GM21737 (cell line): ENCODE data around the gene KSR2.
"Not testable (repeated sequence)": the region's sequence is repeated elsewhere in the genome, so short reads cannot be mapped to it uniquely, and the experiment has no call there.

Experiments
- ATAC-seq: cut with Tn5 transposase; IDR thresholded peaks from one replicate; pipeline ENCODE4 v1.9.1; 2021; ENCODE audit warnings: mild to moderate bottlenecking, moderate library complexity; ENCODE audit not compliant: unreplicated experiment

The KSR2 gene

DNA sequence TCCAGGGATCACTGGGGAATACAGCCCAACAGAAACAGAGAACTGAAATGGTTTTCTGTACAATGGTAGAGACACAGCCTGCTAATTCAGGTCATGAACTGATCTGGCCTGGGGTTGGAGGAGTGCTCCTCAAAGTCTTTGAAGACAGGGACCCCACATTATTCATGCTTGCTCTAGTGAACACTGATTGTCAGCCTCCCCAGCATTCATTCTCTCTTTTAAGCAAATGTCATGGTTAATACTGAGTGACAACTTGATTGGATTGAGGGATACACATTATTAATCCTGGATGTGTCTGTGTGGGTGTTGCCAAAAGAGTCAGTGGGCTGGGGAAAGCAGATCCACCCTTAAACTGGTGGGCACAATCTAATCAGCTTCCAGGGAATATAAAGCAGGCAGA, 319.0 kb downstream of the KSR2 start:
- ATAC-seq: no peak

GRCh38 chr12:117646520-117646919, 322.3 kb downstream of the KSR2 start:
- ATAC-seq: no peak

DNA sequence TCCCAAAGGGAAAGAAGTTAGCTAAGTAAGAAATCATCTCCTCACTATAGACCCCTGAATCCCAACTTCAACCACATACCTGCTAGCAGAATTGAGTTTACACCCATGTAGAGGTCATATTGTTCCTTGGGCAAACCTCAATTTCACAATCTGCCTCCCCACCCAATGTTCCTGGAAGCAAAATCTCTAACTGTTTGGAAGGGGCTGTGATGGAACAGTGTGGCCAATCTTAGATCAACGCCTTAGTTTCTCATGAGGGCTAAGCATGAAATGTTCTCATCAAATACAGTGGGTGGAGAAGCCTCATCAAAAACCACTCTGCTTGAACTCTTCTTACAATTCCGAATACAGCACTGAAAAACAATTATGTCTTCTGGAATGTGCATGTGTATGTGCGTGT, 323.3 kb downstream of the KSR2 start:
- ATAC-seq: no peak

DNA sequence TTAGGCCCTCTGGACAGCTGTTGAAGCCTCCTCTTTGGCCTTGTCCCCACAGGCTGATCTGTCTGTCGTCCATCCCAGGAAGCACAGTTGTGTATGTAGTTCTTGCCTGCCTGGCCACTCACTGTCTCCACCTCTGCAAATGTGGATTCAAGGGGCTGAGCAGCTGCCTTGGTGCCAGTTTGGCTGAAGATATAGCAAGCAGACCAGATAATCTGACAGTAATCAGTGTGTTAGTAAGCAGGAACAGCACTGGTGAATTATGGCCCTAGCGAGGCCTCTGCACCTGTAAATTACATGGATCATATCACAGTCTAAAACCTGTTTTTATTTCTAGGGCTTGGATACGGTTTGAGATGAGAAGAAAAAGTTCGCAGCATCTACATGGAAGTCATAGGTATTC, 324.8 kb downstream of the KSR2 start:
- no peak for ATAC-seq

- ATAC-seq: no peak
These were observed 326.9 kb downstream of the KSR2 start for GRCh38 chr12:117641885-117642284.

DNA sequence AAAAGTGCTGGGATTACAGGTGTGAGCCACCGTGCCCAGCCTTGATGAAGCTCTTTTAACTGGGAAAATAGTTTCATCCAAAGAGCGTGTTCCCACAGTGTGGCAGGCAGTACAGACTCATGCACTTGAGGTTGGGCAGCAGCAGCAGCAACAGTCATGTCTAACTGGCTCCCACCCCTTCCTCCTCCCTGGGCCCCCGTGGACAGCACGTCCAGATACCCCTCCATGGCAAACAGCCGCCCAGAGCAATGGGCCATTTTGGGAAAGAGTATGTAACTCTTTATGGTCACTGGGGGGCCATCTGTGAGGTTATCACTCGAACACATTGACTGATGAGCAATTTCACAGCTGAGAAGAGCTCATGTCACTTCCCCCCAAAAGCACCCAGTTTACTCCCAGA, 328.3 kb downstream of the KSR2 start:
- no peak for ATAC-seq

GRCh38 chr12:117629454-117629853, 339.3 kb downstream of the KSR2 start:
- ATAC-seq: no peak

- not testable (repeated sequence) for ATAC-seq
These were observed 340.1 kb downstream of the KSR2 start for GRCh38 chr12:117628711-117629110.

DNA sequence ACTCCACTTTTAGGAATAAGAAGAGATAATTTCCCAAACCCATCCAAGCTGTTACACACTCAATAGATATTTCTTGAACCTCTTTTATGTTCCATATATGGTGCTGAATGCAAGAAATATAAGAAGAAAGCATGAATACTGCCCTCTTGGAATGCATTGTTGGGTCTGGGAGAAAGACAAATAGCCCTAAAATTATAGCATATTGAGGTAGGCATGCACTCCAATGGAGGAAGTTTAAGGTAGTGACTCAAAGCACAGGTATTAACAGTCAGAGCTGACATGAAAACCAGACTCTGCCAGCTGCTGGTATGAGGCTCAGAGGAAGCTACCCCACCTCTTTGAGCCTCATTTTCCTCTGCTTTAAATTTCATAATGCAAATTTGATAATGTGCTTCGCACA, 346.0 kb downstream of the KSR2 start:
- no peak for ATAC-seq

DNA sequence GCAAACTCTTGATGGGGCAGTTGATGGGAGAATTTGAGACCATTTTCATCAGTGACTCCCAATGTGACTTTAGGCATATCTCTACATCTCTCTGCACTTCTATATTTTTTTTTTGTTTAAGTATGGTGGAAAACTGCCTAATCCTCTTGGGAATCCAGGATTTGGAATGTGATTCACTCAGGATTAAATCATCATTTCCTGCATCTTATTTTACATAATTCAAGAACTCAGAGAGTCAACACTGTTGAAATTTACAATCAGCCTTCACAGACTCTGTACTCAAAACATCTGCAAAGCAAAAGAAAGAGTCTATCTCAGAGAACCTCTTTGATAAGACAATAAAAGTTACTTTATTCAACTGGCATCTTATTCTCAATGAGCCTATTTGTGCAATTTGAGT, 346.7 kb downstream of the KSR2 start:
- no peak for ATAC-seq

GRCh38 chr12:117607778-117608177, 361.0 kb downstream of the KSR2 start:
- ATAC-seq: no peak

GRCh38 chr12:117606945-117607344, 361.8 kb downstream of the KSR2 start:
- ATAC-seq: no peak

- no peak for ATAC-seq
These were observed 362.8 kb downstream of the KSR2 start for GRCh38 chr12:117606024-117606423.

DNA sequence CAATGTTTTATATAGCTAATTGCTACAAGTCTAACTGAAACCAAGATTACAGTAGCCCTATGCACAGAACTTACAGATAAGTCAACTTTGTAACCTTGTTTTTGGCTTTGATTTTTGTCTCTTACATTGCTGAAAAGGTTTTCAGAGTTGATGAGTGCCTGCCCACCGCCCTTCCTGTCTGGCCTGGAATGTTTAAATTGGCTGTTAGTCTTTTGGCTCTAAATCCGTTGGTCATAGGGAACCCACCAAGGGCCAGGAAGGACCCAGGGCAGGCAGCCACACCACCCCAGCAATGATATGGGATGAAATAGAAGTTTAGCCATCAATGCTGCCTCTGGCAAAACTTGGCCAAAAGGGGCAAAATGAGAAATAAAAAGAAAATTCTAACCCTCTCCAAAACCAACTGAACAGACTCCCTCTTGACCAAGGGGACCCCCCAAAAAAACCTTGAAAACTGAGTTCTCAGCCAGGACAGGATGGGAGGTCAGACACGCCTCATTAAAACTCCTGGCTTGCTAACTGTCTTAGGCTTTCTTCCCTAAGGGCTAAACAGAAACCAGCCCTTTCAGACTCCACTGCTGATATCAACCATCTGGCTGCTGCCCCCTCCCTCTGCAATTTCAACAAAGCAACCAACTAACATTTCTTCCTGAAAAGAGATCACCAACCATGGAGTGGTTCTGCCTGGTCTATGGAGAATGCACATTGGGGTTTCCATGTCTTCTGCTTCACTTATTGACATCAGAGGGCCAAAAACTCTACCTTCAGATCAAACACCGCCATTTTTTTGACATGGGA, 365.3 kb downstream of the KSR2 start:
- no peak for ATAC-seq

DNA sequence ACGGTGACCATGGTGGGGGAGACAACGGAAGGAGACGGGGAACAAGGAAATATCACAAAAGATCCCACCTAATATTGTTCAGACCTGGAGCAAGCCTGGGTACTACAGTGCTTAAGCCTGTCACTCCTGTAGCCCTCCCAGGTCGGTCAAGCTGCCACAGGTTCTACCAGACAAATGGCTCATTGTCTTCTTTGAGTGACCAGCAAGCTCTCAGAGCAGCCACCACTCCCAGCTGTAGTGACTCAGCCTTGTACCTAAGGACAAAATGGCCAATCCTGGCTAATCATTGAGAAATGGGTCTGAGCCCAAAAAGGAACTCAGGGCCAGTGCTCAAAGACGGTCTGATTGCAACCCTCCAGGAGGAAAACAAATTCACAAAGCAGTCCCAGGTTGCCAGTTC, 368.9 kb downstream of the KSR2 start:
- no peak for ATAC-seq

DNA sequence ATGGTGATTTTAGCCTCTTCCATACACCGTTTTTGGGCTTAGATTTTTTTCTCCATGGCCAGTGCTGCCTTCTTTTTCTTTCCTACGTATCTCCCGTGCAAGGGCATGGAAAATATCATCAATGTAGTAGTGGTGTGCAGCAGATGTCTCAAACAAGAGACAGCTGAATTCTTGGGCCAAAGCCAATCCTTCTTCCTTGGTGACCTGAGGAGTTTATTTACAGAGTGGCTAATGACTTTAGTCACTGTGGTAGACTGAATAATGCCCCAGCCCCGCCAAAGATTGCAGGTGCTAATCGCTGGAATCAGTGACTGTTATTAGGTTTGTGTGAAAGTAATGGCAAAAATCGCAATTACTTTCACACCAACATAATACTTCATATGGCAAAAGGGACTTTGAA, 371.8 kb downstream of the KSR2 start:
- no peak for ATAC-seq

- ATAC-seq: no peak
These were observed 373.0 kb downstream of the KSR2 start for GRCh38 chr12:117595751-117596150.

DNA sequence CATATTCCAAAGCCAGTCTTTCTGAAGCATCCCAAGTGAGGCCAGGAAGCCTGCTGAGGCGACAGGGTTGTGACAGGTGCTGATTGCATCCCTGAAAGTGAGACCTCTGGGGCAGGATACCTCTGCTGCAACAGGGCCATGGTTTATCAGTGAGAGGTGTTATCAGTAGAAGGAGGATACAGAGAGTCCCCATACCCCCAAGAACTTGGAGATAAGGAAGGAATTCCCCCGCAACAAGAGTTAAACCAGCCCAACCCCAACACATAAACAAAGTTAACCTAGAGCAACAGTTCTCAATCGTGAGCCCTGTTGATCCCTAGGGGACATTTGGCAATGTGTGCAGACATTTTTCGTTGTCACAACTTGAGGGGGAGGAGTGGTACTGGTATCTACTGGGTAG, 374.3 kb downstream of the KSR2 start:
- ATAC-seq: no peak

- ATAC-seq: no peak
These were observed 374.9 kb downstream of the KSR2 start for GRCh38 chr12:117593815-117594400.

DNA sequence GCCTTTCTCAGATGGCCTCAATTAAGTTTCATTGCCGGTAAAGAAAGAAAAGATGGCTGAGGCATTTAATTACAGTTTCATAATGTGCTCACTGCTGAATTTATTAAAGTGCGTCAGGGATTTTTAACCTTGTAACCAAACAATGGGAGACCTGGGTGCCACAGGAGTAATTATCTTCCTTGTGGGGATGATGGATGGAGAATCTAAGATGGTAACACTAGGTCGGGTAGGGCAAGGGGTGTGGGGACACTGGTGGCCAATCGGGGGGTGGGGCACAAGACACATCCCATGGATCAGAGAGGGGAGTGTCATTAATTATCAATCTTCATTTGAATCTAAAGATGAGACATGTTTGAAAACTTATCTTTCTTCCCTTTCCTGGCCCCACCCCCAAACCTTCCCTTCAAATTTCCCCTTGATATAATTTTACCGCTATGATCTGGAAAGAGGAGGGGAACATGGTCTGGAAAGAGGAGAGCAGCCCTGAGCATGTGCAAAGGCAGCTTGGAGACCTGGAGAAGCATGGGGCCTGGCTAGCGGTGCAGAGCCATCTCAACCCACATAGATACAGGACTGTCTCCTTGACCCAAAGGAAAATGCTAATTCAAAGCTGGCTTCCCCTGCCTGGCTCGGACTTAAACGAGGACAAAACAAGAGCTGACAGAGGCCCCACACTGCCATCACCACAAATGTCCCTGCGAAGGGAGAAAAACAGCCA, 376.0 kb downstream of the KSR2 start:
- ATAC-seq: no peak

DNA sequence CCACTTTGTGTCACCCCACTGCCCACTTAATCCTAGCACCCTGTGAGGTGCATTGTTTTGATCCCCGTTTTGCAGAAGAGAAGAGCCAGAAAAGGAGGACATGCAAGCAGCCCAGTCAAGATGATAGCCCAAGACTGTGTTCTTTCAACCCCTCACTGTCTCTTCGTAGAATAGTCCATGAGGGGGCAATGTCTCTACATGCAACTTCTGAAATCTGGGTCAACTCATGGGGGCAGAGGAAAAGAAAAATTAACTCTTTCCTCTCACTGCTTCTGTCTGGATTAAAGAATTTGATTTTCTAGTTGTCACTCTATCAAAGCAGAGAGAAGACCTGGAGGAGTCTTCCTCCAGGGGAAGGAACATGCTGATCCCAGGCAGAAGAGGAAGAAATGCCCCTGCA, 377.8 kb downstream of the KSR2 start:
- no peak for ATAC-seq

- ATAC-seq: no peak
These were observed 378.4 kb downstream of the KSR2 start for GRCh38 chr12:117590386-117590785.
